GM21526 (cell line): ENCODE results near the gene KIF18B.

Source experiments
- ATAC-seq: cut with Tn5 transposase; IDR thresholded peaks from one replicate; pipeline ENCODE4 v1.9.1; 2021; ENCODE audit warnings: moderate library complexity; ENCODE audit not compliant: unreplicated experiment, low FRiP score

Gene KIF18B

GRCh38 chr17:44884941-44885340 is 62.6 kb downstream of the KIF18B start:
- ATAC-seq = no peak

- ATAC-seq = no peak
These were observed 66.4 kb downstream of the KIF18B start for GRCh38 chr17:44881145-44881544.

GRCh38 chr17:44880062-44880461 is 67.5 kb downstream of the KIF18B start:
- ATAC-seq = no peak

GRCh38 chr17:44879376-44879775 is 68.2 kb downstream of the KIF18B start:
- ATAC-seq = no peak

GRCh38 chr17:44878627-44879221 is 68.8 kb downstream of the KIF18B start:
- no peak for ATAC-seq

- no peak for ATAC-seq
These were observed 70.5 kb downstream of the KIF18B start for GRCh38 chr17:44877121-44877520.

- no peak for ATAC-seq
These were observed 71.8 kb downstream of the KIF18B start for GRCh38 chr17:44875761-44876160.
